NB4 (cell line): Measurements from ENCODE around the gene OR52N5.

Experiments used
- POLR2A ChIP-seq: IDR thresholded peaks from 2 replicates; pipeline ENCODE4 v1.6.1; 2011; ENCODE audit warnings: mild to moderate bottlenecking; ENCODE audit not compliant: insufficient read length; ENCODE audit errors: extremely low read depth
- TF ChIP-seq, protein P1 (sequence below): IDR thresholded peaks from one replicate; pipeline ENCODE4 v1.5.1; 2012; ENCODE audit warnings: low read depth, low read length
- TF ChIP-seq, protein P2 (sequence below): IDR thresholded peaks from 2 replicates; pipeline ENCODE4 v1.6.1; 2011; ENCODE audit warnings: low read depth, low read length

DNA sequence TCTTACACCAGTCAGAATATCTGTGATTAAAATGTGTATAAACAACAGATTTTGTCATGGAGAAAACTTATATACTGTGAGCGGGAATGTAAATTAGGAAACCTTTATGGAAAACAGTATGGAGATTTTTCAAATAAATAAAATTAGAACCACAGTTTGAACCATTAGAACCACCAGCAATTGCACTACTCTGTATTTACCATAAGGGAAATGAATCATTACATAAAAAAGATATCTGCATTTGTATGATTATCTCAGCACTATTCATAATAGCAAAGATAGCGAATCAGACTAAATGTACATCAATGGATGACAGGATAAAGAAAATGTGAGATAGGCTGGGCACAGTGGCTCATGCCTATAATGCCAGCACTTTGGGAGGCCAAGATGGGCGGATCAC, 36.5 kb downstream of the OR52N5 start:
- TF ChIP-seq, protein P1, sequence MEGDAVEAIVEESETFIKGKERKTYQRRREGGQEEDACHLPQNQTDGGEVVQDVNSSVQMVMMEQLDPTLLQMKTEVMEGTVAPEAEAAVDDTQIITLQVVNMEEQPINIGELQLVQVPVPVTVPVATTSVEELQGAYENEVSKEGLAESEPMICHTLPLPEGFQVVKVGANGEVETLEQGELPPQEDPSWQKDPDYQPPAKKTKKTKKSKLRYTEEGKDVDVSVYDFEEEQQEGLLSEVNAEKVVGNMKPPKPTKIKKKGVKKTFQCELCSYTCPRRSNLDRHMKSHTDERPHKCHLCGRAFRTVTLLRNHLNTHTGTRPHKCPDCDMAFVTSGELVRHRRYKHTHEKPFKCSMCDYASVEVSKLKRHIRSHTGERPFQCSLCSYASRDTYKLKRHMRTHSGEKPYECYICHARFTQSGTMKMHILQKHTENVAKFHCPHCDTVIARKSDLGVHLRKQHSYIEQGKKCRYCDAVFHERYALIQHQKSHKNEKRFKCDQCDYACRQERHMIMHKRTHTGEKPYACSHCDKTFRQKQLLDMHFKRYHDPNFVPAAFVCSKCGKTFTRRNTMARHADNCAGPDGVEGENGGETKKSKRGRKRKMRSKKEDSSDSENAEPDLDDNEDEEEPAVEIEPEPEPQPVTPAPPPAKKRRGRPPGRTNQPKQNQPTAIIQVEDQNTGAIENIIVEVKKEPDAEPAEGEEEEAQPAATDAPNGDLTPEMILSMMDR: no peak
- TF ChIP-seq, protein P2, sequence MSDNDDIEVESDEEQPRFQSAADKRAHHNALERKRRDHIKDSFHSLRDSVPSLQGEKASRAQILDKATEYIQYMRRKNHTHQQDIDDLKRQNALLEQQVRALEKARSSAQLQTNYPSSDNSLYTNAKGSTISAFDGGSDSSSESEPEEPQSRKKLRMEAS: no peak
- no peak for TF ChIP-seq POLR2A
